ENCODE results near the gene OR13J1. TPM values are rescaled to one million over a fixed set of nuclear protein-coding genes. Genes with fewer than 3 reads are reported as not detected.
A peak's percentile ranks its signal among the peaks of the same experiment; 100 is the strongest.

Gene OR13J1
- total RNA-seq, 2 experiments from 2014 or later: not detected

DNA sequence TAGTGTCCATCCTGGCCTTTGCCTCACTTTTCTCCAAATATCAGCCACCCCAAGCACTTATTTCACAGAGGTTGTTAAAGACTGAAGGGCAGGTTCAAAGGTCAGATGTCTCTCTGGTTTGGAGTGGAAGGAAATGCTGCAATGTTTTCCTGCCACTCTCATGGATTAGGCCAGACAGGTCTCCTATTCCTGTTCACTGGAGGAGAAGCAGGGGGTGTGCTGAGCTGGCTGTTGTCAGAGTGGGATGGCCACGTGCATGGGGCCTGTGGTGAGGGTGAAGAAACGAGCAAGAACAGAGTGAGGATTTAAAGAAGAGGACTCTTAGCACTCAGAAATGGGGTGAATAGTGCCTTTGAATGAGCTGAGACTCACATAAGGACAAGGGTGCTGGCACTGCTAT lies 34.4 kb downstream of the OR13J1 start:
- intact Hi-C loops (cut with DNase I, micrococcal nuclease): no loop called here
- TF ChIP-seq, protein P1, sequence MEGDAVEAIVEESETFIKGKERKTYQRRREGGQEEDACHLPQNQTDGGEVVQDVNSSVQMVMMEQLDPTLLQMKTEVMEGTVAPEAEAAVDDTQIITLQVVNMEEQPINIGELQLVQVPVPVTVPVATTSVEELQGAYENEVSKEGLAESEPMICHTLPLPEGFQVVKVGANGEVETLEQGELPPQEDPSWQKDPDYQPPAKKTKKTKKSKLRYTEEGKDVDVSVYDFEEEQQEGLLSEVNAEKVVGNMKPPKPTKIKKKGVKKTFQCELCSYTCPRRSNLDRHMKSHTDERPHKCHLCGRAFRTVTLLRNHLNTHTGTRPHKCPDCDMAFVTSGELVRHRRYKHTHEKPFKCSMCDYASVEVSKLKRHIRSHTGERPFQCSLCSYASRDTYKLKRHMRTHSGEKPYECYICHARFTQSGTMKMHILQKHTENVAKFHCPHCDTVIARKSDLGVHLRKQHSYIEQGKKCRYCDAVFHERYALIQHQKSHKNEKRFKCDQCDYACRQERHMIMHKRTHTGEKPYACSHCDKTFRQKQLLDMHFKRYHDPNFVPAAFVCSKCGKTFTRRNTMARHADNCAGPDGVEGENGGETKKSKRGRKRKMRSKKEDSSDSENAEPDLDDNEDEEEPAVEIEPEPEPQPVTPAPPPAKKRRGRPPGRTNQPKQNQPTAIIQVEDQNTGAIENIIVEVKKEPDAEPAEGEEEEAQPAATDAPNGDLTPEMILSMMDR (IDR thresholded peaks at IDR 0.05): no peak
- no peak overlapping the region for H3K27ac Mint-ChIP-seq
- no peaks in the 10 kb centered on the region for H3K9me3 Mint-ChIP-seq
- ChIA-PET POLR2A (interaction anchor here (1.2 kb wide), 1 partner anchor 24 kb away, joined by 3 read pairs; the partner anchor contains the start of gene SPAG8), CTCF (interaction anchor here (0.6 to 2.1 kb wide), 6 partner anchors 10 to 1614 kb away, joined by 3 to 9 read pairs (median 4); no protein-coding TSS in a partner anchor)
- H3K4me1 ChIP-seq (ENCODE audit: insufficient read depth, low read length): peaks cover 14% of the 10 kb centered on the region
- DNase-seq (no peak), ATAC-seq (ENCODE audit: poor library complexity) (no peak)
- no peaks in the 10 kb centered on the region for H3K27me3 ChIP-seq (ENCODE audit: control insufficient read depth in 1 of 2, insufficient read depth in 2 of 2, low read length in 2 of 2)
- H3K4me3 Mint-ChIP-seq: no peak overlapping the region
- no peaks in the 10 kb centered on the region for H3K9me3 ChIP-seq (ENCODE audit: control insufficient read depth in 1 of 2, insufficient read depth in 1 of 2, low read length in 2 of 2)
- no peaks in the 10 kb centered on the region for H3K36me3 ChIP-seq (ENCODE audit: insufficient read depth, low read length)
- H3K4me1 Mint-ChIP-seq (ENCODE audit: low read depth): peaks cover 16% of the 10 kb centered on the region
- no peak overlapping the region for H3K4me3 ChIP-seq (ENCODE audit: low read length)
- H3K27me3 Mint-ChIP-seq: no peaks in the 10 kb centered on the region
- H3K27ac ChIP-seq (ENCODE audit: low read depth in 1 of 2, low read length in 2 of 2): no peak overlapping the region
- H3K36me3 Mint-ChIP-seq (ENCODE audit: low read depth): no peaks in the 10 kb centered on the region

DNA sequence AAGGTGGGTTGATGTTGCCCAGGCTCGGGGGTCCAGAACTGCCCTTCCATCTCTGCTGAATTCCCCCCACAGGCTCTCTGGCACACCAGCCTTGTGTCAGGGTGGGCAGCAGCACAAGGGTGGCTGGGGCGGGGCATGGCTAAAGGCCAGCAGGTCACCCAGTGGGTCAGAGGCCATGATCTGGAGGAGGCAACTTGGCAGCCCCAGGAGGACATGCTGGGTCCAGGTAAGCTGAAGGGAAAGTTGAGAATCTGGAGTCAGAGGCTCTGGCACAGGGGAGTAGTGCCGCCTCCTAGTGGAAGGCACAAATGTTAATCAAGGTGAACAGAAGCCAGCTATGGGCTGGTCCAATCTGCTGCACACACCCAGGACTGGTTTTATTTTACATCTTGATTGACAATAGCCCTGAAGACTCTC lies 35.0 kb downstream of the OR13J1 start:
- no peaks in the 10 kb centered on the region for H3K9me3 Mint-ChIP-seq
- H3K9me3 ChIP-seq (ENCODE audit: control insufficient read depth in 1 of 2, insufficient read depth in 1 of 2, low read length in 2 of 2): no peaks in the 10 kb centered on the region
- H3K4me1 ChIP-seq (ENCODE audit: insufficient read depth, low read length): peaks cover 14% of the 10 kb centered on the region
- no peaks in the 10 kb centered on the region for H3K36me3 ChIP-seq (ENCODE audit: insufficient read depth, low read length)
- TF ChIP-seq, protein P1 (IDR thresholded peaks at IDR 0.05): no peak
- no peaks in the 10 kb centered on the region for H3K27me3 Mint-ChIP-seq
- H3K4me1 Mint-ChIP-seq (ENCODE audit: low read depth): peaks cover 22% of the 10 kb centered on the region
- no peaks in the 10 kb centered on the region for H3K36me3 Mint-ChIP-seq (ENCODE audit: low read depth)
- POLR2A ChIA-PET: interaction anchor here (1.2 kb wide), 1 partner anchor 24 kb away, joined by 3 read pairs; the partner anchor contains the start of gene SPAG8
- H3K27ac ChIP-seq (ENCODE audit: low read depth in 1 of 2, low read length in 2 of 2): no peak overlapping the region
- CTCF ChIA-PET: interaction anchor here (0.6 to 2.1 kb wide), 6 partner anchors 9 to 1614 kb away, joined by 3 to 9 read pairs (median 4); no protein-coding TSS in a partner anchor
- no peak overlapping the region for H3K27ac Mint-ChIP-seq
- intact Hi-C loops (cut with DNase I, micrococcal nuclease): no loop called here
- DNase-seq (peak in 2 of 14 experiments; percentile 33 to 39), ATAC-seq (ENCODE audit: poor library complexity) (peak; percentile 48)
- no peak overlapping the region for H3K4me3 ChIP-seq (ENCODE audit: low read length)
- H3K27me3 ChIP-seq (ENCODE audit: control insufficient read depth in 1 of 2, insufficient read depth in 2 of 2, low read length in 2 of 2): no peaks in the 10 kb centered on the region
- no peak overlapping the region for H3K4me3 Mint-ChIP-seq

DNA sequence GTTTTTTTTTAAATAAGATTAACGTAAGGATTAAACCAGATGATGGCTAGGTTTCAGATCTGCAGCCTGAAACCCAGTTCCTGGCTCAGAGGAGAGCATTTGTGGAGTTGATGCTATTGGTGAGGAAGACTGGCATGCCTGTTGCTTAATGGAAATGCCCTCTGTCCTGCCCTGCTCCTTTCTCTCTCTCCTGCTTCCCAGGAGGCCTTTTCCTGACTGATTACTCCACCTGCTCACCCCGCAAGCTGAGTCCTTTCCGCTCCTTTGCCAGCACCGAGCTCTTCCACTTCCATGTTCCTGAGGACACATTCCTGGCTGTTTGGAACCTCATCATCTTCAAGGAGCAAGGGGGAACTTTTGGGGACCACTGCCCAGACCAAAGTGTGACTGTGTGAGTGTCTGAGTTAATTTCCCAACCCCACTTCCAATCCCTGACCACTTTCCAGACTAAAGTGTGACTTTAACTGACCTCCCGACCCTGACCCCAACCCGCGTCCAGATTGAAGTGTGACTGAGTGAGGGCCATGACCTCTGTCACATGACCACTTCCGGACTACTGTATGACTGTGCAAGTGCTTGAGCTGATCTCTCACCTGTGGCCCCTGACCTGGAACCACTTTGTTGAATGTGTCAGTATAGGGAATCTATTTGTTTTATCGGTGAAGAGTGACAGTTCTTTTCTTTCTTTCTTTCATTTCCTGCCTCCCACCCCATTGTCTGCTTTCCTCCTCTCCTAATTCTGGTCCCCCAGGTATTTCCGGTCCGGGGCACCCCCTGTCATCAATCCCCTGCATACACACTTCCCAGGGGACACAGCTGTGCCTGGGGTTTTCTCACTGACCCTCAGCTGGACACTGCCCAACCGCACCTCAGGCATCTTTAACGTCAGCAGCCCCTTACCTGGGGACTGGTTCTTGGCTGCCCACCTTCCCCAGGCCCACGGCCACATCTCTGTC lies 35.7 kb downstream of the OR13J1 start:
- Mint-ChIP-seq H3K9me3 (no peaks in the 10 kb centered on the region), H3K36me3 (ENCODE audit: low read depth) (no peaks in the 10 kb centered on the region), H3K27me3 (no peaks in the 10 kb centered on the region), H3K4me3 (no peak overlapping the region), H3K4me1 (ENCODE audit: low read depth) (peaks cover 28% of the 10 kb centered on the region), H3K27ac (no peak overlapping the region)
- ATAC-seq (ENCODE audit: poor library complexity): no peak
- H3K27me3 ChIP-seq (ENCODE audit: control insufficient read depth in 1 of 2, insufficient read depth in 2 of 2, low read length in 2 of 2): no peaks in the 10 kb centered on the region
- no peaks in the 10 kb centered on the region for H3K9me3 ChIP-seq (ENCODE audit: control insufficient read depth in 1 of 2, insufficient read depth in 1 of 2, low read length in 2 of 2)
- intact Hi-C loops (cut with DNase I, micrococcal nuclease): no loop called here
- no peaks in the 10 kb centered on the region for H3K36me3 ChIP-seq (ENCODE audit: insufficient read depth, low read length)
- H3K4me3 ChIP-seq (ENCODE audit: low read length): no peak overlapping the region
- peaks cover 21% of the 10 kb centered on the region for H3K4me1 ChIP-seq (ENCODE audit: insufficient read depth, low read length)
- no peak for DNase-seq
- POLR2A ChIA-PET: interaction anchor here (1.2 kb wide), 1 partner anchor 23 kb away, joined by 3 read pairs; the partner anchor contains the start of gene SPAG8
- TF ChIP-seq, protein P1 (IDR thresholded peaks at IDR 0.05): no peak
- no peak overlapping the region for H3K27ac ChIP-seq (ENCODE audit: low read depth in 1 of 2, low read length in 2 of 2)
- CTCF ChIA-PET: interaction anchor here (0.8 to 1.5 kb wide), 5 partner anchors 9 to 98 kb away, joined by 3 to 5 read pairs (median 4); no protein-coding TSS in a partner anchor
